Fibroblast of mammary gland (primary cell): ENCODE results near the gene YJU2.
A peak's percentile ranks its signal among the peaks of the same experiment; 100 is the strongest.

Experiments used
- DNase-seq: peaks from one replicate; pipeline ENCODE4 v3.0.0-alpha.2; 2010; ENCODE audit warnings: low read depth
- H3K4me3 ChIP-seq: 2 replicates; pipeline ENCODE4 v1.5.1; 2011; ENCODE audit warnings: low read depth, mild to moderate bottlenecking, low read length, moderate library complexity; ENCODE audit not compliant: control insufficient read depth
- CTCF ChIP-seq: conservative IDR thresholded peaks from 2 replicates; pipeline ENCODE4 v1.5.1; 2011; ENCODE audit warnings: low read depth, low read length, inconsistent platforms; ENCODE audit not compliant: control insufficient read depth, insufficient read depth

Gene YJU2

GRCh38 chr19:4303819-4304537 is 57.1 kb downstream of the YJU2 start:
- no peak overlapping the region for H3K4me3 ChIP-seq
- DNase-seq, result no peak
- TF ChIP-seq CTCF, result no peak

GRCh38 chr19:4304538-4305256 is 57.8 kb downstream of the YJU2 start, which contains the start of gene FSD1:
TSS of gene FSD1 (plus strand) at chr19:4304598. CDS start at chr19:4304747, 149 bp downstream.
- DNase-seq, result peak; percentile 34

GRCh38 chr19:4305257-4305612 is 58.4 kb downstream of the YJU2 start:
- DNase-seq, result no peak
- no peak overlapping the region for H3K4me3 ChIP-seq
- TF ChIP-seq CTCF, result no peak

More at GRCh38 chr19:4304538-4305256, 57.8 kb downstream of the YJU2 start, which contains the start of gene FSD1:
- peak within 1 kb of the TSS; percentile 20 for H3K4me3 ChIP-seq
- TF ChIP-seq CTCF, result no peak

- H3K4me3 ChIP-seq, result no peak overlapping the region
- no peak for DNase-seq
- no peak for TF ChIP-seq CTCF
Measured at GRCh38 chr19:4305659-4306058, 58.8 kb downstream of the YJU2 start.

- DNase-seq, result no peak
Measured at GRCh38 chr19:4310247-4311121, 63.6 kb downstream of the YJU2 start.

More at GRCh38 chr19:4310247-4311121, 63.6 kb downstream of the YJU2 start:
- TF ChIP-seq CTCF, result no peak
- no peak overlapping the region for H3K4me3 ChIP-seq
